HG03025 (cell line): ENCODE data around the gene ADGRL1.

Experiments
- ATAC-seq: cut with Tn5 transposase; IDR thresholded peaks from one replicate; pipeline ENCODE4 v1.9.1; 2021; ENCODE audit warnings: mild to moderate bottlenecking, moderate library complexity; ENCODE audit not compliant: unreplicated experiment, low FRiP score

Gene ADGRL1

DNA sequence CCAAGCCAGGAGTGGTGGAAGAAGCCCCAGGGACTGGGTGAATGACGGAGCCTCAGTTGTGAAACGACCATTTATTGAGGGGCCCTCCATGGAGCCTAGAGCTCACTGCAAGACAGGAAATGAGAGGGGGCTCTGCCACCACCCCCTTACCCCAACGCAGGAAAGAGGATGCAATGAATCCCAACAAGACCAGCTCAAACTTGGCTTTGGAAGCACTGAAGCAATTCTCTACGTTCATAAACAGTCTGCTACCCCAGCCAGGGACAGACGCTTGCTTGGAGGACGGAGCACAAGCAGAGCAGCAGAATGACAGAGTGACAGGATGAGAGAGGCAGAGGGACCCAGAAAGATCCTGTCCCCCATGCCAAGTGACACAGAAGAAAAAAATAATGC, 89.4 kb downstream of the ADGRL1 start:
- ATAC-seq, result no peak

DNA sequence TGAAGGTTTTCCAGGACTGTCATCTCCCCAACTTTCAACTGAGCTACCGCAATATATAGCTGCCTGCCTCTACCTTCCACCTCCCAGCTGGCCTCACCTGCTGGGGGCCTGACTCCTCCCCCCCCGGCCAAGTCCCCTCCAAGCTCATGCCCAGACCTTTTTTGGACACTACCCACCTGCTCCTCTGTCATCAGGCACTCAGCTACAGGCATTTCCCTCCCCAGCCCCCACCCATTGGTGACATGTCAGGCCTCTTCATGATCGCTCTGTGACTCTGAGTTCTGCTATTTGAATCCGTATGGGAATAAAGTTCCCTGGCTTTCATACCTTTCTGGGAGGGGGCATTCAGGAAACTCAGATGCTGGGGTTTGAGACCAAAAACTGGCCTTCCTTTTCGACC, 90.2 kb downstream of the ADGRL1 start:
- no peak for ATAC-seq

DNA sequence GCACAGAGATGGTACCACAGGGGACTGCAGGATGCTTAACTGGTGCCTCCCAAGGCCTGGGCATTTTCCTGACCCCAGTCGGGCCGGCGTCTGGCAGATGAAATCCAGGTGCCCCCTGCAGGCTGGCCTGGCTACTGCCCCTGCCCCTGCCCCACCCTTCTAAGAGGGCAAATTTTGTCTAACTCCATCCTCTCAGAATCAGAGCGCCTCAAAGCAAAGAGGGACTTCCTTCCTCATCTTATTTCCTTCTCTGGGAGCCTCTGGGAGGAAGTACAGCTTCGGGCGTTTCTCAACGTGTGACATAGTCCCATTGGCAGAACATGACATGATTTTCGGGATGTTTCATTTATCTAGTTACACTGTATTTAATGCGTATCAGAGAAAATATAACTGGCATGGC, 91.1 kb downstream of the ADGRL1 start:
- no peak for ATAC-seq

DNA sequence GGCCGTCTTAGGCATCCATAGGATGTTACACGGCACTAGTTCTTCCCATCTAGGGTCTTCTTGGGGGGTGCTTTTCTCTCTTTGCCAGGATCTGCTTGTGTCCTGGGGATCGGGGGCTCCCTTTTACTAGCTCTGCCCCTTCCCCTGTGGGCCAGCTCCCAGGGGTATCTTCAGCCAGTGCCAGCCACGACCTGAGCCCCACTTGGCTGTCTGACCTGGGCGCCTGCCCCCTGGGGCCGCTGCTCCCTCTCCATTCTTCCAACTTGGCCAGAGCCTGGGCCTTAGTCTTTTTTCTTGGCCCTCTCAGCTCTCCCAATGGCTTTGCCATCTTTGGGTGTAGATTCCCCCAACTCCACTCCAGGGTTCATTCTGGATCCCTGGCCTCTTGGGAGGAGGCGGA, 91.5 kb downstream of the ADGRL1 start:
- ATAC-seq, result no peak

DNA sequence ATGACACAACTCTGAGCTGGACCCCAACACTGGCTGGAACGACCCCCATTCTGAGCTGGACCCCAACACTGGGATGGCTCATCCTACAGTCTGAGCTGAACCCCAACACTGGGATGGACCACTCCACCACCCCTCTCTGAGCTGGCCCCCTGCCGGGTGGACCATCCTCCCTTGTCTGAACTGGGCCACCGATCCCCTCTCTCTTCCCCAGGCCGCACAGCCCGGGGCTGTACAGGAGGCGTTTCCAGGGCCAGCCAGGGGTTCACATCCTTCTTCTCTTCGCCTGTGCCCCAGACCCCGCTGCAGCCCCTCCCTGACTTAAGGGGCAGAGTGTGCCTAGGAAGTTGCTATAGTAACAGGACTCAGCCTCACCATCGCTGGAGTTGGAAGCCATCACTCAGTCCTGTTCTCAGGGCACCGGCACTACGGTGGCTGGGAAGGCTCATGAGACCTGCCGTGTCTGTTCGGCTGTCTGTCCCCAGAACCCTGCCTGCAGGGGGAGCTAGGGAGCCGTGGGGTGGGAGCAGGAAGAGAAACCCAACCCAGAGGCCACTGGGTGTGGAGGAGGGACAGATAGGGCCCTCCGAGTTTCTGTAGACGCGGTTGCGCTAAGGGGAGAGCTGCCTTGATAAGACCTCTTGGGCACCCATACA, 92.1 kb downstream of the ADGRL1 start:
- ATAC-seq, result no peak

DNA sequence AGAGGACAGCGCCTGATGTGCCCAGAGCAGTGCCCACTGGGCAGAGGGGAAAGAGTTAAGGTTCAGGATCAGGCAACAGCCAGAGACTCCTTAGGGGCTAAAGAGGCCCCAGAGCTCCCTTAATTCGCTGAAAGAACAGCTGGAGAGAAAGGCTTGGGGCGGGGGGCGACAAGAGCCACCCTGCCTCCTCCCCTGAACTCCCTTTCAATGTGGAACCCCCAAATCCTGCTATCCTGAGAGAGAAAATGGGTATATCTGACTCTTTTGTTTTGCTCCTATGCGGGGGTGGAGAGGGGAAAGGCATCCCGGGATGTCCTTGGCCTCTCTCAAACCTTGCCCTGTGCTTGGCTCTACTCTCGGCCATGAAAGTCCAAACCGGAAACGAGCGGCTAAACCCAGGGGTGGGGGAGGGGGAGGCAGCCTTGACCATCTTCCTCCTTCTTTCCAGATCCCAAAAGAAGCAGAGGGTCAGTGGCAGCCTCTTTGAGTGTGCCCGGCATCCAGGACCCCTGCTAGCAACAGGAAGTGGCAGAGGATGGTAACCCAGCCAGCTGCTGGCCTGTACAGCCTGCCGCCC, 93.1 kb downstream of the ADGRL1 start:
- no peak for ATAC-seq

DNA sequence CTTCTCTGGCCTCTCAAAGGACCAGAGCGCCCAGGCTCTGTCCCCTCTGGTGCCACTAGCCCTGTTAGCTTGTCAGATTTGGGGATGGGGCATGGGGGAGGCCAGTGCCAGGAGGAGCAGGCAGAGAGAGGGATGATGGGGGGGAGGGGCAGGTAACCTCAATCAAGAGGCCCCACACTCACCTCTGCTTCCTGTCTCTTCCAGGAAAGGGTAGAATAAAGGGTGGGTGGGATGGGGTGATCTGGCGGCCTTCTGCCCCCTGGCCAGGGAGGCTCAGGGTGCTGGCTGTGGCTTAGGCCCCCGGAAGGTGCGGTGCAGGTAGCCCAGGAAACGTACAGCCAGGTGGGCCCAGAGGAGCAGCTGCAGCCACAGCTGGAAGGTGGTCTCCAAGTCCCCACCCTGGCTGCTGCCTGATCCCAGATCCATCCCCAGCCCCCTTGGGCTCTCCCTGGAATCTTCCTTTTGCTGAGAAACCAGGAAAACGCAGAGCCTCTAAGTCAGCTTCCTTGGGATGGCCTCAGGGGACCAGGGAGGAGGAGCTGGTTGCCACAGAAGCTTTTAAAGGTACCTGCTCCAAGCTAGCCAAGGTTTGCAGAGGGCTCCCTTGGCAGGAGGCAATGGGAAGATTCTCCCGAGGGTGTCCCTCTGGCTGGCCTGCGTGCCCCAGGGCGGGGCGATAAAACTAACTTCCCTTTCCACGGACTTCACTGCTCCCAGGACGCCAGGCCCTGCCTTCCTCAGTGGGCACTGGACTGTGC, 93.7 kb downstream of the ADGRL1 start:
- ATAC-seq, result no peak

DNA sequence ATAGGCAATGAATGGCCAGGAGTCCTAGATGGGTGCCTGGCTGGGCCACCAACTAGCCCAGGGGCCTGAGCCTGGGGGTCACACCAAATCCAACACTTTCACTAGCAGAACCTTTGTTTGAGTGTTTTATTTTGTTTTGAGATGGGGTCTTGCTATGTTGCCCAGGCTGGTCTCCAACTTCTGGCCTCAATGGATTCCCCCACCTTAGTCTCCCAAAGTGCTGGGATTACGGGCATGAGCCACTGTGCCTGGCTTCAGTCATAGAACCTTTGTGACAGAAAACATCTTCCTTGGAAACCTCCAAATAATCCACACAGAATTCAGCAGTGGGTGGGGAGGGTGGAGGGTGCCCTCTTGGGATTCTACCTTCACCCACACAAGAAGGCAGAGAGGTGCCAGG, 94.5 kb downstream of the ADGRL1 start:
- ATAC-seq, result no peak

DNA sequence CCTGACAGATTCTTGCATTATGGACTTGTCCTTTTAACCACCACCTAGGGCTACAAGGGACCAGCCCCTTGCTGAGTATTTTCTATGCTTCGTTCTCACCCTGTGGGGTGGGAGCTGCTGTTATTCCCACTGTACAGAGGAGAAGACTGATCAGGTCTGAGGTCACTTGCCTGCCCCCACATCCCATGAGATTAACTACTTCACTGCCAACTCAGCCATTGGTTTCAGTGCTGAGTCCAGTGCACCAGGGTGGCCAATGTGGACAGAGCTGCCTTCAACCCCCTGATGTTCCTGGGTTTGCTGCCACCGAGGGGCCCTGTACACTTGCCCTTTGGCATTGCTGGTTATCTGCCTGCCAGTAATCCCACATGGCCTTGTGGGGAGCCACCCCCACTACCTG, 95.3 kb downstream of the ADGRL1 start:
- ATAC-seq, result no peak

DNA sequence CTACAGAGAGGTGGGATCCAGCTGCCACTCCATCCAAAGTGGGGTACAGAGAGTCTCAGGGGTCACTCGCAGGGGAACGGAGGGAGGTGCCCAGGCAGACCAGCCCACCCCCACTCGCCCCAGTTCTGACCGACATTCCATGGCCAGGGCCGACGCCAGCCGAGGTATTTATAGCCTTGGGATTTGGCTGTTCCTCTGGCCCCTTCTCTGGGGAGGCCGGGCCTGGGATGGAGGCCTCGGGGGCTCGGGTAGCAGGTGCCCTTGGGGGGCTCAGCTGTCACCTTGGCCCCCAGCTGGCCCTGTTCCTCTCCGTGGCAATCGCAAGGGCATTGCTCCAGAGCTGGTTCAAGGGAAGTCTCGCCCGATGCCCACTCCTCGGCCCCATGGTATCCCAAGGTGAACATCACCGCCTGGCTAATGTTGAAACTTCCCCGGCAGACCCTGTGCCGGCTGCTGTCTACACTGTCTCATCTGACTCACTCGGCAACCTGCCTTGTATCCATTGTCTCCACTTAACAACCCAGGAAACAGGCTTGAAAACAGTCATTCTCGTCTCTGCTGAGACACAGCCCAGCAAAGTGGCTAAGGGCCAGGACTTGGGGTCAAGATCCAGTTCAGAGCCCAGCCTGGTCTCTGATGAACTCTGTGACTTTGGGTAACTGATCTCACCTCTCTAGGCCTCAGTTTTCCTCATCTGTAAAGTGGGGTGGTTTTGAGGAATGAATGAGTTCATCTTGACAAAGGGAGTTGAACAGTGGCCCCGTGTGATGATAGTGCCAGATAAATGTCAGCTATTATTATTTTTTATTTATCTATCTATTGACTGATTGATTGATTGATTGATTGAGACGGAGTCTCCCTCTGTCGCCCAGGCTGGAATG, 98.1 kb downstream of the ADGRL1 start:
- ATAC-seq, result no peak

DNA sequence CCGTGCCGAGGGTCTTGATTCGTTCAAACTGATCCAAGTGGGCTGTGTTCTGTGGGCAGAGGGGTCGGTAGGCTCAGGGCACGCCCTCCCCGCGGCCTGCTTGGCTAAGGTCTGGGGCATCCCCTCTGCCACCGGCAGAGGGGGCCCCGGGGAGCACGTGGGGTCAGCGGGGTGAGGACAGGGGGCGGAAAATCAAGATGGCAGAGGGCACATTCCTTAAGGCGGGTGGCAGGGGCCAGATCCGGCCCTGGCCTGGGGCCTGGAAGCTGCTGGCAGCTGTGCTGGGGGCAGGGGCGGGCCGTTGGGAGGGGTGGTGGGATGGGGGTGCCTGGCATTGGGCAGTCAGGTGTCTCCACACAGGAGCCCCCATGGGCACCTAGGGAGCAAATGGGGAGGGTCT, 99.1 kb downstream of the ADGRL1 start:
- ATAC-seq, result no peak

DNA sequence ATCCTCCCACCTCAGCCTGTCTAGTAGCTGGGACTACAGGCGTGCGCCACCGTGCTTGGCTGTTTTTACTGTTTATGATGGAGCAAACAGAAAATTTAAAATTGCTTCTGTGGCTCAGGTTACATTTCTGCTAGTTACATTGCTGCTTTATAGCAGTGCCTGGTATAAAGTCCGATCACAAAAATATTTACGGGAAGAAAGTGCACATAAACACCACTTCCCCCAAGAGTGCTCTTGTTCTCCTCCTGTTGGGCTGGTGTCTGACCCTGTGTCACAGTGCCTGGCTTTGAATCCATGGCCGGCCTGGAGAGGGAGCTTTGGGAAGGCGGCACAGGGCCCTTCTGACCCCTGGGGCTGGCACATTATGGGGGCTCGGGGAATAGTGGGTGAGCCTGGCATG, 100.3 kb downstream of the ADGRL1 start:
- no peak for ATAC-seq

DNA sequence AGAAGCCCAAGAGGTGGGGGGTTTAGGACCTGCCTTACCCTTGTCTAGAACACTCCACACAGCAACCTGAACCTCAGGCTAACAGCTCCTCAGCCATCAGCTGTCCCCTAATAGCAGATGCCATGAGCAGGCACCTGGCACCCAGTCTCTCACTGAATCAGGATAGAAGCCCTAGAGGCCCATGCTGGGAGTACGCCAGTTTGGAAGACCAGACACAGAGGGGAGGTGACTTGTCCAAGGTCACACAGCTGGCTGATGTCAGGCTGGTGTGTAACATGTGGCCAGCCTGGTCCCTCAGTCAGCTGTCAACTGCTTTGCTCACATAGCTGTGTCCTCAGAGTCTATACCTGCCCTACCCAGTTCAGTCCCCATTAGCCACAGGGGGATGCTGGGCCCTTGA, 102.7 kb downstream of the ADGRL1 start:
- ATAC-seq, result no peak

DNA sequence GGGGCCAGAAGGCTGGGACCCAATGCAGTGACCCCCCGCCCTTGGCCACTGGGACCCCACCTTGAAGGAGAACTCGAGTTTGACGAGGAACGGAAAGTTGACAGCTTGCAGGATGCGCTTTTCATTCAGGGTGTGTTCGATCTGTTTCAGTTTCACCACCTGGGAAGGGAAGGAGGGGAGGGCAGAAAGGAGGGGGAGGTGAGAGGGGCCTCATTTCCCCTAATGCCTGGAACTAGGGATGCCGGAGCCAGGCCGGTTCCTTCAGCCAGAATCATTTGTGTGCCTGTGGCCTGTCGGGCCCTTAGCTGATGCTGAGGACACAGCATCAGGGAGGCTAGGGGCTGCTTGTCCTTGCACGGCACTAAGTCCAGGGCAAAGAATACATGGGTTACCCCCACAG, 103.2 kb downstream of the ADGRL1 start:
- no peak for ATAC-seq

DNA sequence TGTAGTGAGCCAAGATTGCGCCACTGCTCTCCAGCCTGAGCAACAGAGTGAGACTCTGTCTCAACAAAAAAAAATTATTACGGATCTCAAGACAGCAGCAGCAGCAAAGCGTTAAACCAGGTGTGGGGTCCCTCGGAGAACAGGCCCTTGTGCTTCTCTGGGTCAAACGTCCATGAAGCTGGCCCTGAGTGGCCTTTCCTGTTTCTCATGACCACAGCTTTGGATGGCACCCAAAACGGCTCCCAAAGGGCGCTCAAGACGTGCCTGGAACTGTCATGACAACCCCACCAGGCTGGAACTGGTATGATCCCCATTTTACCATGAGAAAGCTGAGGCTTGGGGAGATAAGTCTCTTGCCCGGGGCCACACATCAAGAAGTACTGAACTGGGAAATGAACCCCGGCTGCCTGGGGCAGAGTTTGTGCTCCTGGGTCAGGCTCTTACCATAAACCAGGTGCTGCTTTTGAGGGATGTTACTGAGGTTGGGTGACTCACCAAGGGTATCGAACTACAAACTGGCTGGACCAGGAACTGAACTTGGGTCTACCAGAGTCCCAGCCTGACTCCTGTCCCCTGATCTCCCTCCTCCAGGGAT, 103.8 kb downstream of the ADGRL1 start:
- ATAC-seq, result no peak

DNA sequence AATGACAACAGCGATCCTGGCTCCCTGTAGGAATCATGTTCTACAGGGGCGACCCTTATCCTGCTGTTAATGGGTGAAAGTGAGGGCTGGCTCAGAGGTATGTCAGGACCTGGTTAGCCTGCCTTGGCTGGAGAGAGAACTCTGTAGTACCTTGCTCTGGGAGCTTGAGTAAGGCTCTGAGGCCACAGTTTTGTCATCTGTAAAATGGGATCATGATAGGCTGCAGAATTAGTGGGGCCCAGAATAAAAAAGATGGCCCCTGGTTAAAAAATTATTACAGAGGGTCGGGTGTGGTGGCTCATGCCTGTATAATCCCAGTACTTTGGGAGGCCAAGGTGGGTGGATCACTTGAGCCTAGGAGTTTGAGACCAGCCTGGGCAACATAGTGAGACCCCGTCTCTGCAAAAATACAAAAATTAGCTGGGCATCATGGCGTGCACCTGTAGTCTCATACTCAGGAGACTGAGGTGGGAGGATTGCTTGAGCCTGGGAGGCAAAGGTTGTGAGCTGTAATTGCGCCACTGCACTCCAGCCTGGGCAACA, 104.9 kb downstream of the ADGRL1 start:
- no peak for ATAC-seq
